Upper lobe of left lung (tissue), 4 donors: ENCODE data around the gene PDE8A.

Experiments
- POLR2AphosphoS5 ChIP-seq, 2 donors: sonication (generic); formaldehyde crosslinking; IDR thresholded peaks; one replicate each; pipeline ENCODE4 v1.5.1; 2017; ENCODE audit warnings: antibody characterized with exemption in 2 of 2
- TF ChIP-seq, protein P1 (sequence below), 6 experiments: fragments of 450-650 bp in 4 of 6; fragments of 200-600 bp in 2 of 6; sonication (generic) in 2 of 6; IDR thresholded peaks; one replicate each; pipeline ENCODE4 v1.5.1; 2016 to 2019; ENCODE audit warnings: antibody characterized with exemption in 6 of 6

DNA sequence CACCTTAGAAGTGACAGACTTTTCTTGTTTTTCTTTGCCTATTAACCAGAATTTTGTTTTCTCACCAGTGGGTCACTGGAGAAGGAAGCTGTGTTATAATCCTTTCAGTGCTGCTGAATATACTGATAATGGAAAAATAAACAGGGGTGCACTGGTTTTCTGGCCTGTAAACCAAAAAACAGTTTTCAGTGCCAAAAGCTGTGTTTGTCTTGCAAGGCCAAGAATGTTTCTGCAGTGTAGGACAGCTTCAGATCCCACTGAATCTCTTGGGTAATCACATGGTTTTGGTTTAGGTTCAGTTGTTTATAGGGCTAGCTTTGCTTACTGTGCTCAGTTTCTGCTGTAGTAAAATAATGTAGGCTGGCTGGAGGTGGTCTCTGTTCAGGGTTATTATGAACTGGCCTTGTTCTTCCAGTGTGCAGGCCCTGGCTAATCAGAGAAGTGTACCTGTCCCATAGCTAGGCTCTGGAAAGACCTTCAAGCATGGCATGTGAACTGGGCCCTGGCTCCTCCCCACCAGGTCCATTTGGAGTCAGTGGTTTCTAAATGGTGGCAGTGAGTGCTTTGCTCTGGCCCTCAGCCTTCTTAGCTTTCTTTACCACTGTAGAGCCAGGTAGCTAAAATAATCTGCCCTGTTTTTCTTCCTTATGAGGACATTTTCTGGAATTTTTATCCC, 18.7 kb downstream of the PDE8A start:
- TF ChIP-seq, protein P1, sequence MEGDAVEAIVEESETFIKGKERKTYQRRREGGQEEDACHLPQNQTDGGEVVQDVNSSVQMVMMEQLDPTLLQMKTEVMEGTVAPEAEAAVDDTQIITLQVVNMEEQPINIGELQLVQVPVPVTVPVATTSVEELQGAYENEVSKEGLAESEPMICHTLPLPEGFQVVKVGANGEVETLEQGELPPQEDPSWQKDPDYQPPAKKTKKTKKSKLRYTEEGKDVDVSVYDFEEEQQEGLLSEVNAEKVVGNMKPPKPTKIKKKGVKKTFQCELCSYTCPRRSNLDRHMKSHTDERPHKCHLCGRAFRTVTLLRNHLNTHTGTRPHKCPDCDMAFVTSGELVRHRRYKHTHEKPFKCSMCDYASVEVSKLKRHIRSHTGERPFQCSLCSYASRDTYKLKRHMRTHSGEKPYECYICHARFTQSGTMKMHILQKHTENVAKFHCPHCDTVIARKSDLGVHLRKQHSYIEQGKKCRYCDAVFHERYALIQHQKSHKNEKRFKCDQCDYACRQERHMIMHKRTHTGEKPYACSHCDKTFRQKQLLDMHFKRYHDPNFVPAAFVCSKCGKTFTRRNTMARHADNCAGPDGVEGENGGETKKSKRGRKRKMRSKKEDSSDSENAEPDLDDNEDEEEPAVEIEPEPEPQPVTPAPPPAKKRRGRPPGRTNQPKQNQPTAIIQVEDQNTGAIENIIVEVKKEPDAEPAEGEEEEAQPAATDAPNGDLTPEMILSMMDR (IDR thresholded peaks at IDR 0.05) = no peak
- no peak for TF ChIP-seq POLR2AphosphoS5 (IDR thresholded peaks at IDR 0.05)
